SK-N-DZ (cell line): ENCODE measurements around the gene TEDC2.
"Not testable (repeated sequence)": the region's sequence is repeated elsewhere in the genome, so short reads cannot be mapped to it uniquely, and the experiment has no call there.

Source experiments
- DNase-seq: peaks from one replicate; pipeline ENCODE4 v3.0.0-alpha.2; 2015; ENCODE audit warnings: low spot score

The TEDC2 gene

GRCh38 chr16:2437032-2437790 lies 22.7 kb upstream of the TEDC2 start:
- no peak for DNase-seq

GRCh38 chr16:2438121-2438520 lies 21.8 kb upstream of the TEDC2 start:
- DNase-seq, result no peak

- no peak for DNase-seq
Observed at GRCh38 chr16:2439598-2439997, 20.3 kb upstream of the TEDC2 start.

GRCh38 chr16:2441143-2441804 lies 18.6 kb upstream of the TEDC2 start:
- not testable (repeated sequence) for DNase-seq

- no peak for DNase-seq
Observed at GRCh38 chr16:2443555-2443954, 16.4 kb upstream of the TEDC2 start.

GRCh38 chr16:2447920-2448583 lies 11.9 kb upstream of the TEDC2 start:
- no peak for DNase-seq

GRCh38 chr16:2449118-2449517 lies 10.8 kb upstream of the TEDC2 start:
- DNase-seq, result no peak

GRCh38 chr16:2450535-2450934 lies 9.4 kb upstream of the TEDC2 start:
- DNase-seq, result no peak

GRCh38 chr16:2450975-2451381 lies 8.9 kb upstream of the TEDC2 start:
- DNase-seq, result no peak

GRCh38 chr16:2451851-2452320 lies 8.0 kb upstream of the TEDC2 start:
- DNase-seq, result no peak

- no peak for DNase-seq
Observed at GRCh38 chr16:2452650-2453049, 7.3 kb upstream of the TEDC2 start.

- DNase-seq, result no peak
Observed at GRCh38 chr16:2455081-2455845, 4.6 kb upstream of the TEDC2 start.

GRCh38 chr16:2456551-2457153 lies 3.3 kb upstream of the TEDC2 start:
- DNase-seq, result no peak

GRCh38 chr16:2457267-2457666 lies 2.6 kb upstream of the TEDC2 start:
- no peak for DNase-seq

- no peak for DNase-seq
Observed at GRCh38 chr16:2457946-2458345, 2.0 kb upstream of the TEDC2 start.

- no peak for DNase-seq
Observed at GRCh38 chr16:2458887-2459646, 842 bp upstream of the TEDC2 start.

- DNase-seq, result no peak
Observed at GRCh38 chr16:2460391-2460713, 443 bp downstream of the TEDC2 start.

- DNase-seq, result no peak
Observed at GRCh38 chr16:2460916-2461315, 1.0 kb downstream of the TEDC2 start.

- no peak for DNase-seq
Observed at GRCh38 chr16:2462031-2462866, 2.3 kb downstream of the TEDC2 start.

- no peak for DNase-seq
Observed at GRCh38 chr16:2464333-2464732, 4.4 kb downstream of the TEDC2 start.
